ENCODE data around the gene BANP.
"Not testable (repeated sequence)": the region's sequence is repeated elsewhere in the genome, so short reads cannot be mapped to it uniquely, and the experiment has no call there.

The BANP gene

DNA sequence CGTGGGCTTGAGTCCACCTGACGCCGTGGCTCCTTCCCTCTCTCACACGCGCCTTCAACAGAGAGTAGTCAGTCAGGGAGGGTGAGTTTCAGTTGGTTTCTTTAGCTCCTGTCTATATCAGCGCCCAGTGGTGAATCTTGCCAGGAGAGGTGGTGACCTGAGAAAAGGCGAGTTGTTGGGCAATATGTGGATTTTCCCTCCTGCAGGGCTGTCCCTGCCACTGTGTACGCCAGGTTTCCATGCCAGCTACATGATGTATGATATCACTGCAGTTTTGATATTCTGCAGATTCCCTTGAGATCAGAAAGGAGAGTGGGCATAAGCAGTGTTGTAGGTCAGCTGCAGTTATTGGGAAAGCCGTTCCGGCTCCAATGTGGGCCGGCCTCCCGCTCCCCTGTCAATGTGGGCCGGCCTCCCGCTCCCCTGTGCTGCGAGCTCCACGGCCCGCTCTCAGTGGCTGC, 31.4 kb downstream of the BANP start:
- TF ChIP-seq, protein P1, sequence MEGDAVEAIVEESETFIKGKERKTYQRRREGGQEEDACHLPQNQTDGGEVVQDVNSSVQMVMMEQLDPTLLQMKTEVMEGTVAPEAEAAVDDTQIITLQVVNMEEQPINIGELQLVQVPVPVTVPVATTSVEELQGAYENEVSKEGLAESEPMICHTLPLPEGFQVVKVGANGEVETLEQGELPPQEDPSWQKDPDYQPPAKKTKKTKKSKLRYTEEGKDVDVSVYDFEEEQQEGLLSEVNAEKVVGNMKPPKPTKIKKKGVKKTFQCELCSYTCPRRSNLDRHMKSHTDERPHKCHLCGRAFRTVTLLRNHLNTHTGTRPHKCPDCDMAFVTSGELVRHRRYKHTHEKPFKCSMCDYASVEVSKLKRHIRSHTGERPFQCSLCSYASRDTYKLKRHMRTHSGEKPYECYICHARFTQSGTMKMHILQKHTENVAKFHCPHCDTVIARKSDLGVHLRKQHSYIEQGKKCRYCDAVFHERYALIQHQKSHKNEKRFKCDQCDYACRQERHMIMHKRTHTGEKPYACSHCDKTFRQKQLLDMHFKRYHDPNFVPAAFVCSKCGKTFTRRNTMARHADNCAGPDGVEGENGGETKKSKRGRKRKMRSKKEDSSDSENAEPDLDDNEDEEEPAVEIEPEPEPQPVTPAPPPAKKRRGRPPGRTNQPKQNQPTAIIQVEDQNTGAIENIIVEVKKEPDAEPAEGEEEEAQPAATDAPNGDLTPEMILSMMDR (conservative IDR thresholded peaks at IDR 0.05) = no peak
- H3K27ac ChIP-seq = no peak overlapping the region

DNA sequence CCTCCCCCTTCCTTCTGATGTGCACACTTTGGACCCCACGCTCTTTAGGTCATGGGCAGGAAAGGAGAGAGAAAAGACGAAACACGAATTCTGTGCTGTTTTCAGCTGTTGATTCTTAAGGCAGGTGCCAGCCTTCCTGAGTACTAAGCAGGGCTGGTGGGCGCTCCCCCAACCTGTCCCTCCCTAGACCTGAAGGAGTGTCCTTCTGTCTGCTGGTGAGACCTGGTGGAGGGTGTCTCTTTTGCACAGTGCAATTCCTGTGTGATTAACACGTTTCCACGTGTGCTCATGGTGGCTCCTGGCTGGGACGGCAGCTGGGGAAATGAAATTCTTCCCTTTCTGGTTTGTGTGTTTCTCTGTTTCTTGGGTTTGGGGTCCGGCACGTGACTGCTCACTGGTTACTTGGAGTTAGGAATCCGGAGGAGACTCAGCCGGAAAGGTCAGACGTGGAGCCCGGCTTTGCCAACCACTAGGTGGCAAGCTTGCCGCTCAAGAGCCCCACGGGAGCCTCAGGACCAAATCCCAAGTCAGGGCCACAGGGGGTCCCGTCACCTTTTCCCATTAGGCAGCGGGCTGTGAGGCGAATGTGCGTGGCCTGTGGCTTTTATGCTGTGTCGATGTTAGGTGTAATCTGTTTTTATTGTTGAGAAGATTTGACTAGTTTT, 32.0 kb downstream of the BANP start:
- H3K27ac ChIP-seq = not testable (repeated sequence)

DNA sequence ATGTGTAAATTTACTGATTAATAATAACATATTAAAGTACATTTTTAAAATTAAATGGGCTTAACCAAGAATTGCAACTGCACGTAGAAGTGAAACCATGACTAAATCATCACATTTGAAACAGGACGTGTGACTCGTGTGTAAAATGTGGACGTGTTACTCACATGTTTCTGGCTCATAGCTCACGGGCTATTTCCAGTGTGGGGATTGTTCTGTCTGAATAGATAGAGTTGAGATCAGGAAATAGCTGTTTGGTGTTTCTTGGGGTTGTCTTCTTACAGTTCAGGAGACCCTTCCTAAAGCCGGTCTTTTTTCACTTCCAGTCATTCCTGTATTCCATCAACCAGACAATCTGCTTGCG, 32.5 kb downstream of the BANP start:
- H3K27ac ChIP-seq = not testable (repeated sequence)

DNA sequence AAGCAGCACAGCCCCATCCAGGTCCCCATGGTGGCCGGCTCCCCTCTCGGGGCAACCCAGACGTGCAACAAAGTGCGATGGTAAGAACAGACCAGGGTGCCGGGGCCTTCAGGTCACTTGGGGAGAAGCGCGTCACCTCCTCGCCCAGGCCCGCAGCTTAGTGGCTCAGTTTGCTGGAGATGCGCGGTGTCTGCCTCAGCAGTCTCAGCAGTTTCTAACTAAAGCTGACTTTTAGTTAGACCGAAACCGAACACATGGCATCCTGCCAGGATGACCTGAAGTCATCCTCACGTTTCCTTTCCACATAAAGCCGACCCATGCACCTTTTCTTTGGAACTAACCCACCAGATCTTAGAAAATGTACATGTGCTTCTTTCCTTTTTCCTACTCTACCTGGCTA, 32.9 kb downstream of the BANP start:
- not testable (repeated sequence) for H3K27ac ChIP-seq

DNA sequence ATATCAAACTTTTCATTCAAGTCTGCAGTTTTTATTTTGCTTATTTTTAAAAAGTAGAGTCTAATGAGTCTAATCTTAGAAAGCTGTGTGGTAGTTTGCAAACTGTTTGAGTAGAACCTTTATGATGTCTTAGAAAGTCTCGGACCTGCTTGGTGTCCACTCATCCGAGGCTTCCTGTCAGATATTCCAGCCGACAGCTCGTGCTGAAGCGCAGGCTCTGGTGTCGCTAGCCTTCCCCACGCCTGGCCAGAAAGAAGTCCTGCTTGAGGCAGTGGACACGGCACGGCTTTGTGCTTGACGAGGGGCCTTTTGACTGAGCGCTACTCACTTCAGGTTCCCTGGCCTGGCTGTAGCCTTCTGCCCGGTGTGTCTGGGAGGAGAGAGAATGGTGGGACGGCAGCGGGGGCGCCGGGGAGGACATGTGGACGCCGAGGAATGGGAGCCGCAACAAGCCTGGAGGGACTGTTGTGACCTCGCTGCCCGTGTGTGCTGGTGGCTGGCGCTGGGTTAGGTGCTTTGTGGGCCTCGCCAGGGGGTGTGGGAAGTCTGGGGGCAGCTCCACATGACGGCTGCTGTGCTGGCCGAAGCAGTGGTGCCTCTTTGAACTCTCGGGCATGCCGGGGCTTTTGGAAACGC, 33.5 kb downstream of the BANP start:
- no peak overlapping the region for H3K27ac ChIP-seq
- TF ChIP-seq, protein P1 (conservative IDR thresholded peaks at IDR 0.05) = no peak

DNA sequence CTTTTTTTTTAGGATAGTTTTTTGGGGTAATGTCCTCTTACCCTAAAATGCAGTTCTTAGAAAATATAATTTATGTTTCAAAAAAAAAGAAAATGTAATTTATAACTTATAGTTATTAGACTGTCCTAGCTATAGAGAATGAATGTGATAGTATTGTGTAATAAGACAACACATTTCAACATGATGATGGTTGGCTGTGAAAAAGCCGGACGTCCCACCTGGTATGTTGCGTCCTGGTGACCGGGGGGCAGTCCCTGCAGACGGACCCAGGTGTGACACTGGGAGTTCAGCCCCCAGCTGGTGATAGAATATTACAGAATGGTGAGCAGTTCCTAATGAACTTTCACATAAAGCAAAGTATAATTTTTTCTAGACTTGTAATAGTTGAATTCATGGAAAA, 34.3 kb downstream of the BANP start:
- not testable (repeated sequence) for H3K27ac ChIP-seq

DNA sequence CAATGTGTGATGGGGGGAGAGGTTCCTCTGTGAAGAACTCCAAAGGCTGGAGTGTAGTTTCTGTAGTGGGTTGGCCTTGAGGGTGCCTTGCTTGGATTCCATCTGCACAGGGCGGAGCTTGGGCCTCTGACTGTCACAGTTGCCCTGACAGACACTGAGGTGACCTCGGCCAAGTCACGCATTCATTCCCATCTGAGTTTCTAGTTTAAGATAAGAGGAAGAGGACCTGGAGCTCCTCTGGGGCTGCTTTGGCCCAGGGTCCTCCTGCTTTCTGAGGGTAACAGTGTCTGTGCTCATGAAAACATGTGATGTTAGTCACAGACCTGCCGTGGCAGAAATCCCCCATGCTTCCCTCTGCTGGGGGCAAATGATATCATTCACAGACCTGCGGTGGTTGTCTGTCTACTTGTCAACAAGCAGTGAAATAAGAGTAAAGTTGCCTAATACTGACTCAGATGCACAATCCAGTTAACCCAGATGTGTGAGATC, 35.2 kb downstream of the BANP start:
- not testable (repeated sequence) for H3K27ac ChIP-seq

DNA sequence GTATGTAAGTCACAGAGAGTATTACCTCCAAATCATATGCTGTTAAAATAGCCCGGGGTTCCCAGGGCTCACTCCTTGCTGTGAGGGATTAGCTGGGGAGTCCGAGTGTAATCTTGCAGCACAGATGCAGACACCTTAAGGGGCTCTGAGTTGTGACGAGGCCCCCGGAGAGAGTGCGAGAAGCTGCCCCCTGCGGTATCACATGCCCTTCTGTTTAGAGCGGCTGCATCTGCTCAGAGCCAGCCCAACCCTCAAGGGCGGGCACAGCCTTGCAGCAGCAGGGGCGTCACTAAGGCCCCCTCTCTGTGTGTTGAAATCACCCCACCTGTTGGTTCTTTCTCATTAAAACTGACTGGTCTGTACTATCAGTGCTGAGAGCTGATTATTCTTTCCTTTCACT, 37.4 kb downstream of the BANP start:
- H3K27ac ChIP-seq = not testable (repeated sequence)

DNA sequence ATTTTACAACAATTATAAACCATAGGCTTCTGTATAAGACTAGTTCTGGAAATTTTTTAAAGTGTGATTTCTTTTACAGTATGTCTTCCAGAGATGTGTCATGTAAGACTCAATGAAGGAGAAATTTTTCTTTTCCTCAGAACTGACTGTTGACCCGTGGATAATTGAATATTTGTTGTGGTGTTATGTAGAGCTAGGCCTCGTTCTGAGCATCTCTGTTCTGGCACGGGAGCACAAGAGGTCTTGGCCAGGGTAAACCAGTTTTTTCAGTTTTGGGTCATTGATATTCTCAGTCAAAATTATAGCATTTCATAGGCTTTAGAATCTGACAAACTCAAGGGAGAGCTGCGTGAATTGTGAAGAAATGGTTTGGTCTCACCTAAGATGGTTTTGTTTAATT, 39.0 kb downstream of the BANP start:
- not testable (repeated sequence) for H3K27ac ChIP-seq

DNA sequence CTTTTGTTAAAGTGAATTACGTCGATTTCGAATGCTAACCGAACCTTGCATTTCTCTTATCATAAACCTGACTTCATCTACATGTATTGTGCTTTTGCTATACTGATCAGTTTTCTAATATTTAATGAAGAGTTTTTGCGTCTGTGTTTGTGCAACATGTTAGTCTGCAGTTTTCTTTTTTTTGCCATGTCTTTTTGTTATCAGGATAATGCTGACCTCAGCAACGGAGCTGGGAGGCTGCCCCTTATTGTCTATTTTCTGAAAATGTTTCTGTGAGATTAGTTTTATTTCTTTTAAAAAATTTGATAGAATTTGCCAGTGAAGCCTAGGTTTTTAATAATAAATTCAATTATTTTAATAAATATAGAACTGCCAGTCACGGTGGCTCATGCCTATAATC, 40.9 kb downstream of the BANP start:
- H3K27ac ChIP-seq = not testable (repeated sequence)

DNA sequence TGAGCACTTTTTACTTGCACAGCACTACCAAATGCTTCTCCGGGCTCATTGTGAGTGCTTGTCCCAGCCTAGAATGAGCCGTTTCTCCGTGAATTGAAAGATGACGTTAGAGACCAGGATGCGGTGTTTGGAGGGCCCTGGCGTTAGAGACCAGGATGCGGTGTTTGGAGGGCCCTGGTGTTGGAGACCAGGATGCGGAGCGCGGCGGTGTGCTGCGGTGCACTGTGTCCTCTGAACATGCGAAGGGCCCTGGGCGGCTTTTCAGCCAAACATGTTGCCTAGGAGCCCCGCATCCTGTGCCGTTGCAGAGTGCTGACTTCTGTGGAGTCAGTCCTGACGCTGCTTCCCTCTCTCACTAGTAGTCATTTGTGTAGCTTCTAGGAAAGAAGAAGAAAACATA, 42.7 kb downstream of the BANP start:
- TF ChIP-seq, protein P1 (conservative IDR thresholded peaks at IDR 0.05) = no peak
- no peak overlapping the region for H3K27ac ChIP-seq

DNA sequence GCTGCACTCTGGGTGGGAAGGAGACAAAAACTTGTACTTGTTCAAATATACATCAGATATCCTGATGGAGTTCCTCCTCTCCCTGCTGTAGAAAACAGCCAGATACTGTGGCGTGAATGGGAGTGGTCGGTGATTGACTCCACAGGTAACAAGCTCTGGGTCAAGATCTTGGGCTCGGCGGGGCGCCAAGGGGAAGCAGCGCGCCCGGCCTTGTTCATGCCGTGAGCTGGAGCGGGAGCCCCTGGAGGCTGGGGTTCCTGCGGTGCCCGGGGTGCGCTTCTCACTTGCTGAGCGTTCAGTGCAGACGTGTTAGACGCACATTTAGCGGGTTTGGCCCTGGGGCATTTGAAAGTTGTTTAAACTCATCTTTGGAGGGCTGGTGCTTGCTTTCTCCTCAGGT, 44.4 kb downstream of the BANP start:
- no peak overlapping the region for H3K27ac ChIP-seq
- TF ChIP-seq, protein P1 (conservative IDR thresholded peaks at IDR 0.05) = no peak

Measured in VCaP (cell line).